Measurements from ENCODE around the gene CDH4. TPM values are rescaled to one million over a fixed set of nuclear protein-coding genes. Genes with fewer than 3 reads are reported as not detected.
"Not testable (repeated sequence)": the region's sequence is repeated elsewhere in the genome, so short reads cannot be mapped to it uniquely, and the experiment has no call there.

The CDH4 gene
- total RNA-seq, 1 experiment from 2014 or later, result 0.13 TPM

- H3K4me3 ChIP-seq, result no peak overlapping the region
- H3K9me3 ChIP-seq (replicated peaks), result no peaks in the 10 kb centered on the region
- no peak overlapping the region for H3K27ac ChIP-seq
- peaks cover 11% of the 10 kb centered on the region for H3K36me3 ChIP-seq
- H3K27me3 ChIP-seq (replicated peaks), result no peaks in the 10 kb centered on the region
- H3K4me1 ChIP-seq (replicated peaks), result no peaks in the 10 kb centered on the region
- DNase-seq (ENCODE audit: low read depth in 1 of 2, low spot score in 2 of 2), result no peak
Measured at GRCh38 chr20:61972636-61973508, 720.8 kb downstream of the CDH4 start.

DNA sequence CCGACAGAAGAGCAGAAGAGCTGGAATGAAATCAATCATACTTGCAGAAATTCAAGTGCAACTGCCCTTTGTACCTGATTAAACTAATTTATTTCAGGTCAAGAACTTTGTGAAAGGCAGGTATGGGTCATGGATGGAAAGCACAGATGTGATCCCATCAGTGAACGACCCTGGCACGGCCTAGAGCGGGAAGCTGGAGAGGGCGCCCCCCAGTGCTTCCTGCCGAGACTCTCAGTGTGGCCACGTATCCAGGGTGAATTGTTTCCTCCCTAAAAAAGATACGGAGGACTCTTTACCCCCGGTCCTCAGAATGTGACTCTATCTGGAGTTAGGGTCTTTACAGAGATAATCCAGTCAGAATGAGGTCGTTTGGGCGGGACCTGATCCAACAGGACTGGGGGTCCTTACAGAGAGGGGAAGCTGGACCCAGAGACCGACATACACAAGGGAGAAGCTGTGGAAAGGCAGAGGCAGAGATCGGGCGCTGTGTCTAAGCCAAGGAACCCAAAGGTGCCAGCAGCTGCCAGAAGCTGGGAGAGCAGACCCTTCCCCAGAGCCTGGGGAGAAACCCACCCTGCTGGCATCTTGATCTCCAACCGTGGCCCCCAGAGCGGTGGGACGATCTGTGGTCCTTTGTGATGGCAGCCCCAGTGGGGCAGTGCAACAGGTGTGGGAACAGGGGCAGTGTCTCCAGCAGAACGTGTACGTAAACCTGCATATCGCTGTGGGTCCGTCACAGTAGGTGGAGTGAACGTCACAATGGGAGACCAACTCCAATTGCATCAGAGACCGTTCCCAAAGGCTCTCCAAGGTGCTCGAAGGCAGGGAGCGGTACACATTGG, 721.7 kb downstream of the CDH4 start:
- Histone ChIP-seq H3K9me3 (replicated peaks) (no peaks in the 10 kb centered on the region), H3K27me3 (replicated peaks) (no peaks in the 10 kb centered on the region), H3K36me3 (peaks cover 11% of the 10 kb centered on the region), H3K27ac (no peak overlapping the region), H3K4me3 (no peak overlapping the region), H3K4me1 (replicated peaks) (no peaks in the 10 kb centered on the region)
- no peak for DNase-seq (ENCODE audit: low read depth in 1 of 2, low spot score in 2 of 2)

- H3K27ac ChIP-seq, result no peak overlapping the region
- no peak for DNase-seq (ENCODE audit: low read depth in 1 of 2, low spot score in 2 of 2)
- no peaks in the 10 kb centered on the region for H3K9me3 ChIP-seq (replicated peaks)
- no peaks in the 10 kb centered on the region for H3K27me3 ChIP-seq (replicated peaks)
- no peak overlapping the region for H3K4me3 ChIP-seq
- H3K36me3 ChIP-seq, result peaks cover 11% of the 10 kb centered on the region
- H3K4me1 ChIP-seq (replicated peaks), result no peaks in the 10 kb centered on the region
Measured at GRCh38 chr20:61974357-61974665, 722.2 kb downstream of the CDH4 start.

DNA sequence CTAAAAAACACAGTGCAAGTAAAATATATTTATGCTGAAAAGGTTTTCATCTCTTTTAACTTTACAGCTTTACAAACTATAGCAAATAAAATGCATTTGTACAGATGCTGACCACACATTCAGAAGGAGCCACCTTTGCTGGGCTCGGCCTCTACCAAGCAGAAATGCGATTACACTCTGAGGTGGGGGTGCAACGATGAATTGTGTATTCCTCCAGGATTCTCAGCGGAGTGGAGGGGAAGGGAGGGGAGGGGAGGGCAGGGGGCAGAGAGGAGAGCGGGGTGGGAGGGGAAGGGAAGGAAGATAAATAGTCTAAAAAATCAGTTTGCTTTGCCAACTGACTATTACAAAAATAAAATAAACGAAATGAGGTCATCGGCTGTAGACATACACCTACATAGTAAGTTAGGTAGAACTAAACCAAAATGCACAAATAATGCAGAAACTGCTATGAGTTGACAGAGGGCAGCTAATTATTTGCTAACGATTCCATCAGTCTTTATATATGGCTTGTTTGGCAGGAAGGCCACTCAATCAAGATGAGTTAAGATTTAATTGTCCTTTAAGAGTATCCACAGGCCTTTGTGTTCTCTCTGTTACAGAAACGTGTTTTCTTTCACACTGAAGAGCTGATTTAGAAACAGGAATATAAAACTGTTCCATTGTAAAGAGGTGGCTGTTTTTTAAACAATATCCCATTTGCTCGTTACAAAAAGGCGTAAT, 723.5 kb downstream of the CDH4 start:
- peaks cover 11% of the 10 kb centered on the region for H3K36me3 ChIP-seq
- no peaks in the 10 kb centered on the region for H3K27me3 ChIP-seq (replicated peaks)
- H3K4me1 ChIP-seq (replicated peaks), result no peaks in the 10 kb centered on the region
- no peak overlapping the region for H3K4me3 ChIP-seq
- DNase-seq (ENCODE audit: low read depth in 1 of 2, low spot score in 2 of 2), result no peak
- no peak overlapping the region for H3K27ac ChIP-seq
- no peaks in the 10 kb centered on the region for H3K9me3 ChIP-seq (replicated peaks)

- no peaks in the 10 kb centered on the region for H3K27me3 ChIP-seq (replicated peaks)
- no peaks in the 10 kb centered on the region for H3K4me1 ChIP-seq (replicated peaks)
- no peak overlapping the region for H3K4me3 ChIP-seq
- DNase-seq (ENCODE audit: low read depth in 1 of 2, low spot score in 2 of 2), result no peak
- H3K36me3 ChIP-seq, result peaks cover 14% of the 10 kb centered on the region
- H3K27ac ChIP-seq, result no peak overlapping the region
- no peaks in the 10 kb centered on the region for H3K9me3 ChIP-seq (replicated peaks)
Measured at GRCh38 chr20:61976263-61976643, 724.2 kb downstream of the CDH4 start.

DNA sequence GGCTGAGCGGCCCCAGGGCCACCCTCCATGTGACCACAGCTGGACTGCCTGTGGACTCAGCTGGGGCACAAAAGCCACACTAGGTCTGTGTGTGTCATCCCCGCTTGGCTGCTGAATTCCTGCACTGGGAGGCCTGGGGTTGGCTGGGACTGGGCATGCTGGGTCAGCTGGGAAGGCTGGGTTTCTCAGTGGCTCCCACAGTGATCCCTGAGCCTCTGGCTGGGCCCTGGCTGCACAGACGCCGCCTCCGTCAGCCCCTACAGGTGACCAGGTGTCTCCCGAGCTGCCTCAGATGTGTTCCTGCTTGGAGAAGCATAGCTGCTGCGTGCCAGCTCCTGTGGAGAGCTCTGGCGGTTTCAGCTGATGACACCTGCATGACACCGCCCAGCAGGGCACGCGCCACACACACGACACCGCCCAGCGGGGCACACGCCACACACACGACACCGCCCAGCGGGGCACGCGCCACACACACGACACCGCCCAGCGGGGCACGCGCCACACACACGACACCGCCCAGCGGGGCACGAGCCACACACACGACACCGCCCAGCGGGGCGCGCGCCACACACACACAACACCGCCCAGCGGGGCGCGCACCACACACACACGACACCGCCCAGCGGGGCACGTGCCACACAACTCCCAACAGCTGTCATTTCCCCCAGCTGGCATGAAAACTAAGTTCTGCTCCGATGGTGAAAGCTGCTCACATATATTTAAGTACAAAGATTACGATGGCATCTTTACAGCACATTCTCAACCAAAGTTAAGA, 724.8 kb downstream of the CDH4 start:
- H3K4me1 ChIP-seq (replicated peaks), result no peaks in the 10 kb centered on the region
- no peaks in the 10 kb centered on the region for H3K27me3 ChIP-seq (replicated peaks)
- DNase-seq (ENCODE audit: low read depth in 1 of 2, low spot score in 2 of 2), result no peak
- no peak overlapping the region for H3K4me3 ChIP-seq
- no peak overlapping the region for H3K27ac ChIP-seq
- peaks cover 14% of the 10 kb centered on the region for H3K36me3 ChIP-seq
- H3K9me3 ChIP-seq (replicated peaks), result no peaks in the 10 kb centered on the region

- Histone ChIP-seq H3K4me3 (no peak overlapping the region), H3K36me3 (peaks cover 12% of the 10 kb centered on the region), H3K4me1 (replicated peaks) (no peaks in the 10 kb centered on the region), H3K9me3 (replicated peaks) (no peaks in the 10 kb centered on the region), H3K27ac (no peak overlapping the region), H3K27me3 (replicated peaks) (no peaks in the 10 kb centered on the region)
- no peak for DNase-seq (ENCODE audit: low read depth in 1 of 2, low spot score in 2 of 2)
Measured at GRCh38 chr20:61977419-61977786, 725.3 kb downstream of the CDH4 start.

GRCh38 chr20:61978491-61978890, 726.4 kb downstream of the CDH4 start:
- Histone ChIP-seq H3K36me3 (peaks cover 10% of the 10 kb centered on the region), H3K27ac (no peak overlapping the region), H3K9me3 (replicated peaks) (no peaks in the 10 kb centered on the region), H3K27me3 (replicated peaks) (no peaks in the 10 kb centered on the region), H3K4me3 (no peak overlapping the region), H3K4me1 (replicated peaks) (no peaks in the 10 kb centered on the region)
- no peak for DNase-seq (ENCODE audit: low read depth in 1 of 2, low spot score in 2 of 2)

GRCh38 chr20:61979090-61979489, 727.0 kb downstream of the CDH4 start:
- H3K4me1 ChIP-seq (replicated peaks), result no peaks in the 10 kb centered on the region
- no peak overlapping the region for H3K4me3 ChIP-seq
- H3K9me3 ChIP-seq (replicated peaks), result no peaks in the 10 kb centered on the region
- H3K27me3 ChIP-seq (replicated peaks), result no peaks in the 10 kb centered on the region
- no peak overlapping the region for H3K27ac ChIP-seq
- peaks cover 6% of the 10 kb centered on the region for H3K36me3 ChIP-seq
- no peak for DNase-seq (ENCODE audit: low read depth in 1 of 2, low spot score in 2 of 2)

- no peaks in the 10 kb centered on the region for H3K9me3 ChIP-seq (replicated peaks)
- 0 out of 2 replicates have a peak, but pooled peaks cover 3% of the 10 kb centered on the region for H3K36me3 ChIP-seq
- no peaks in the 10 kb centered on the region for H3K27me3 ChIP-seq (replicated peaks)
- no peak for DNase-seq (ENCODE audit: low read depth in 1 of 2, low spot score in 2 of 2)
- no peaks in the 10 kb centered on the region for H3K4me1 ChIP-seq (replicated peaks)
- no peak overlapping the region for H3K4me3 ChIP-seq
- no peak overlapping the region for H3K27ac ChIP-seq
Measured at GRCh38 chr20:61979701-61980635, 727.9 kb downstream of the CDH4 start.

GRCh38 chr20:61980647-61981583, 728.9 kb downstream of the CDH4 start:
- H3K36me3 ChIP-seq, result 0 out of 2 replicates have a peak, but pooled peaks cover 3% of the 10 kb centered on the region
- H3K27me3 ChIP-seq (replicated peaks), result no peaks in the 10 kb centered on the region
- no peak overlapping the region for H3K4me3 ChIP-seq
- H3K27ac ChIP-seq, result no peak overlapping the region
- peak in 1 of 2 experiments; percentile 16 for DNase-seq (ENCODE audit: low read depth in 1 of 2, low spot score in 2 of 2)
- no peaks in the 10 kb centered on the region for H3K4me1 ChIP-seq (replicated peaks)
- H3K9me3 ChIP-seq (replicated peaks), result no peaks in the 10 kb centered on the region

DNA sequence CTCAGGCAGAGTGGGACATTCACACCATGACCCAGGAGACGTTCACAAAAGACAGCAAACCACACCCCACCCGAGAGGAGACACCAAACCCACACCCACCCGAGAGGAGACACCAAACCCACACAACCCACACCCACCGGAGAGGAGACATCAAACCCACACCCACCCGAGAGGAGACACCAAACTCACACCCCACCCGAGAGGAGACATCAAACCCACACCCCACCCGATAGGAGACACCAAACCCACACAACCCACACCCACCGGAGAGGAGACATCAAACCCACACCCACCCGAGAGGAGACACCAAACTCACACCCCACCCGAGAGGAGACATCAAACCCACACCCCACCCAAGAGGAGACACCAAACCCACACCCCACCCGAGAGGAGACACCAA, 729.6 kb downstream of the CDH4 start:
- not testable (repeated sequence) for DNase-seq (ENCODE audit: low read depth in 1 of 2, low spot score in 2 of 2); H3K27me3 ChIP-seq (replicated peaks); H3K4me1 ChIP-seq (replicated peaks); H3K4me3 ChIP-seq; H3K9me3 ChIP-seq (replicated peaks); H3K36me3 ChIP-seq; H3K27ac ChIP-seq
